Neural cell (in vitro differentiated cells): Measurements from ENCODE around the gene TNFAIP8L1.

Experiments
- EP300 ChIP-seq: fragments of 450-650 bp; conservative IDR thresholded peaks from 2 replicates; pipeline ENCODE4 v1.6.1; 2014; ENCODE audit warnings: antibody characterized with exemption, mild to moderate bottlenecking, moderate library complexity; ENCODE audit not compliant: poor library complexity, severe bottlenecking
- EZH2 ChIP-seq: fragments of 200-600, 300-800 bp; shearing (Covaris generic), sonication (generic); IDR thresholded peaks from 2 replicates; pipeline ENCODE4 v1.6.1; 2014; ENCODE audit warnings: antibody characterized with exemption, low read length, borderline replicate concordance, mild to moderate bottlenecking; ENCODE audit not compliant: insufficient read depth, poor library complexity, severe bottlenecking
- POLR2AphosphoS5 ChIP-seq: IDR thresholded peaks from 2 replicates; pipeline ENCODE4 v1.6.1; 2012
- TAF1 ChIP-seq: IDR thresholded peaks from 2 replicates; pipeline ENCODE4 v1.6.1; 2012; ENCODE audit warnings: low read depth
- TF ChIP-seq, protein P1 (sequence below): fragments of 450-650 bp; IDR thresholded peaks from 2 replicates; pipeline ENCODE4 v1.5.1; 2014; ENCODE audit warnings: antibody characterized with exemption, mild to moderate bottlenecking, moderate library complexity; ENCODE audit not compliant: poor library complexity, severe bottlenecking
- TF ChIP-seq, protein P2 (sequence below): IDR thresholded peaks from 2 replicates; pipeline ENCODE4 v1.6.1; 2012; ENCODE audit warnings: borderline replicate concordance

DNA sequence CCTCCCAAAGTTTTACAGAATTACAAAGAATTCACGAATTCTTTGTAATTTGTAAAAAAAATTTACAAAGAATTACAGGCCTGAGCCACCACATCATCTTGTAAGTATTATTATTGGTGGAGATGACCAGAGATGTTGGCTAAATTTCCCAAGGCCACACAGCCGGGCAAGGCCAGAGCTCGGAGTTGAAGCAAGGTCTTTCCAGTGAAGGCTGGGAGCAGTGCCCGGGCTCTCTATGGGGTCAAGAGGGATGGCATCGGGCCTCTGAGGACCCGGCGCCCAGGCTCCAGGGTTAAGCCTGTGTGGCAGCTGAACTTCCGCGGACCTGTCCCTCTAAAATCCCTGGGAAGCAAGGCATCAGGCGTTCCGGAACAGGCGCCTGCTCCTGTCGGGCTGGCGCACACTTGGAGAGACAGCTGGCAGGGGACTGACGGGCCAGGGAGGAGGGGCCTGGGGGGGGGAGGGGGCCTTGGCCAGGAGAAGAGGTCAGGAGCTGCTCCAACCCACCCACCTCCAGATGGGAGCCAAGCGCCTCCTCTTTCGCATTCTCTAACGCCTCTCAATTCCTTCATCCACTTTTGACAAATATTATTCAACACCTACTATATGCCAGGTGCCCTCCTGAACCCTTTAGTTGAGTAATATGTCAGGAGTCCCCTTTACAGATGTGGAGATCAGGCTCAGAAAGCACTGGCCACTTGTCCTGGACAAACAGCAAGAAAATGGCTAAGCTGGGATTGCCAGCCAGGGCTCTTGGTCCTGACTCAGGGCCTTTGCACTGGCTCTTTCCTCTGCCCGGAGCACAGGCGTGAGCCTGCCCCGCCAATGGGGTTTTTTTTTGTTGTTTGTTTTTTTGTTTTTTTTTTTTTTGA is 43.0 kb upstream of the TNFAIP8L1 start:
- TF ChIP-seq, protein P1, sequence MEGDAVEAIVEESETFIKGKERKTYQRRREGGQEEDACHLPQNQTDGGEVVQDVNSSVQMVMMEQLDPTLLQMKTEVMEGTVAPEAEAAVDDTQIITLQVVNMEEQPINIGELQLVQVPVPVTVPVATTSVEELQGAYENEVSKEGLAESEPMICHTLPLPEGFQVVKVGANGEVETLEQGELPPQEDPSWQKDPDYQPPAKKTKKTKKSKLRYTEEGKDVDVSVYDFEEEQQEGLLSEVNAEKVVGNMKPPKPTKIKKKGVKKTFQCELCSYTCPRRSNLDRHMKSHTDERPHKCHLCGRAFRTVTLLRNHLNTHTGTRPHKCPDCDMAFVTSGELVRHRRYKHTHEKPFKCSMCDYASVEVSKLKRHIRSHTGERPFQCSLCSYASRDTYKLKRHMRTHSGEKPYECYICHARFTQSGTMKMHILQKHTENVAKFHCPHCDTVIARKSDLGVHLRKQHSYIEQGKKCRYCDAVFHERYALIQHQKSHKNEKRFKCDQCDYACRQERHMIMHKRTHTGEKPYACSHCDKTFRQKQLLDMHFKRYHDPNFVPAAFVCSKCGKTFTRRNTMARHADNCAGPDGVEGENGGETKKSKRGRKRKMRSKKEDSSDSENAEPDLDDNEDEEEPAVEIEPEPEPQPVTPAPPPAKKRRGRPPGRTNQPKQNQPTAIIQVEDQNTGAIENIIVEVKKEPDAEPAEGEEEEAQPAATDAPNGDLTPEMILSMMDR = no peak
- TF ChIP-seq EZH2 = no peak
- TF ChIP-seq TAF1 = no peak
- TF ChIP-seq, protein P2, sequence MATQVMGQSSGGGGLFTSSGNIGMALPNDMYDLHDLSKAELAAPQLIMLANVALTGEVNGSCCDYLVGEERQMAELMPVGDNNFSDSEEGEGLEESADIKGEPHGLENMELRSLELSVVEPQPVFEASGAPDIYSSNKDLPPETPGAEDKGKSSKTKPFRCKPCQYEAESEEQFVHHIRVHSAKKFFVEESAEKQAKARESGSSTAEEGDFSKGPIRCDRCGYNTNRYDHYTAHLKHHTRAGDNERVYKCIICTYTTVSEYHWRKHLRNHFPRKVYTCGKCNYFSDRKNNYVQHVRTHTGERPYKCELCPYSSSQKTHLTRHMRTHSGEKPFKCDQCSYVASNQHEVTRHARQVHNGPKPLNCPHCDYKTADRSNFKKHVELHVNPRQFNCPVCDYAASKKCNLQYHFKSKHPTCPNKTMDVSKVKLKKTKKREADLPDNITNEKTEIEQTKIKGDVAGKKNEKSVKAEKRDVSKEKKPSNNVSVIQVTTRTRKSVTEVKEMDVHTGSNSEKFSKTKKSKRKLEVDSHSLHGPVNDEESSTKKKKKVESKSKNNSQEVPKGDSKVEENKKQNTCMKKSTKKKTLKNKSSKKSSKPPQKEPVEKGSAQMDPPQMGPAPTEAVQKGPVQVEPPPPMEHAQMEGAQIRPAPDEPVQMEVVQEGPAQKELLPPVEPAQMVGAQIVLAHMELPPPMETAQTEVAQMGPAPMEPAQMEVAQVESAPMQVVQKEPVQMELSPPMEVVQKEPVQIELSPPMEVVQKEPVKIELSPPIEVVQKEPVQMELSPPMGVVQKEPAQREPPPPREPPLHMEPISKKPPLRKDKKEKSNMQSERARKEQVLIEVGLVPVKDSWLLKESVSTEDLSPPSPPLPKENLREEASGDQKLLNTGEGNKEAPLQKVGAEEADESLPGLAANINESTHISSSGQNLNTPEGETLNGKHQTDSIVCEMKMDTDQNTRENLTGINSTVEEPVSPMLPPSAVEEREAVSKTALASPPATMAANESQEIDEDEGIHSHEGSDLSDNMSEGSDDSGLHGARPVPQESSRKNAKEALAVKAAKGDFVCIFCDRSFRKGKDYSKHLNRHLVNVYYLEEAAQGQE = no peak
- TF ChIP-seq EP300 = no peak
- no peak for TF ChIP-seq POLR2AphosphoS5
